CD4-positive, alpha-beta T cell treated with Interleukin-15 for 4 hours (primary cell): ENCODE results near the gene PRR16.

ENCODE experiments used
- DNase-seq: peaks from one replicate; pipeline ENCODE4 v3.0.0-alpha.2; 2020; ENCODE audit warnings: low spot score

The PRR16 gene

GRCh38 chr5:120463006-120463680 is 957 bp upstream of the PRR16 start:
- DNase-seq, result no peak

- no peak for DNase-seq
Observed at GRCh38 chr5:120464627-120465435, 731 bp downstream of the PRR16 start.

- DNase-seq, result no peak
Observed at GRCh38 chr5:120465436-120465961, 1.4 kb downstream of the PRR16 start.

GRCh38 chr5:120466341-120467006 is 2.4 kb downstream of the PRR16 start:
- DNase-seq, result no peak

- no peak for DNase-seq
Observed at GRCh38 chr5:120471971-120472370, 7.9 kb downstream of the PRR16 start.

- DNase-seq, result no peak
Observed at GRCh38 chr5:120472911-120473310, 8.8 kb downstream of the PRR16 start.

- no peak for DNase-seq
Observed at GRCh38 chr5:120473332-120473731, 9.2 kb downstream of the PRR16 start.

GRCh38 chr5:120476063-120476462 is 12.0 kb downstream of the PRR16 start:
- DNase-seq, result no peak

- no peak for DNase-seq
Observed at GRCh38 chr5:120479066-120479465, 15.0 kb downstream of the PRR16 start.

- DNase-seq, result no peak
Observed at GRCh38 chr5:120499876-120500563, 35.9 kb downstream of the PRR16 start.

- no peak for DNase-seq
Observed at GRCh38 chr5:120502531-120502930, 38.4 kb downstream of the PRR16 start.

GRCh38 chr5:120503341-120503740 is 39.2 kb downstream of the PRR16 start:
- DNase-seq, result no peak

GRCh38 chr5:120504057-120504456 is 40.0 kb downstream of the PRR16 start:
- no peak for DNase-seq

GRCh38 chr5:120507197-120507596 is 43.1 kb downstream of the PRR16 start:
- DNase-seq, result no peak

GRCh38 chr5:120507800-120508463 is 43.8 kb downstream of the PRR16 start:
- no peak for DNase-seq

GRCh38 chr5:120509053-120509452 is 45.0 kb downstream of the PRR16 start:
- no peak for DNase-seq

GRCh38 chr5:120510098-120510637 is 46.1 kb downstream of the PRR16 start:
- no peak for DNase-seq

- no peak for DNase-seq
Observed at GRCh38 chr5:120510994-120511686, 47.0 kb downstream of the PRR16 start.

GRCh38 chr5:120512068-120512467 is 48.0 kb downstream of the PRR16 start:
- DNase-seq, result no peak

- no peak for DNase-seq
Observed at GRCh38 chr5:120512791-120513650, 48.9 kb downstream of the PRR16 start.
